ENCODE measurements around the gene MYLK3.

Gene MYLK3

GRCh38 chr16:46709469-46710005 is 38.6 kb downstream of the MYLK3 start:
- Histone ChIP-seq H3K9me3 (no peaks in the 10 kb centered on the region), H3K36me3 (replicated peaks) (no peaks in the 10 kb centered on the region), H3K4me3 (no peak overlapping the region), H3K4me1 (no peaks in the 10 kb centered on the region), H3K27me3 (ENCODE audit: low read depth) (no peaks in the 10 kb centered on the region)
- DNase-seq (ENCODE audit: low spot score in 2 of 2), result no peak
- in situ Hi-C loops (cut with MboI; ENCODE audit: low sequenced_read_pairs), result no loop called here

- no peak for DNase-seq (ENCODE audit: low spot score in 2 of 2)
- H3K4me1 ChIP-seq, result no peaks in the 10 kb centered on the region
- in situ Hi-C loops (cut with MboI; ENCODE audit: low sequenced_read_pairs), result no loop called here
- H3K36me3 ChIP-seq (replicated peaks), result no peaks in the 10 kb centered on the region; the same call in 1 of the 2 replicates
- H3K9me3 ChIP-seq, result no peaks in the 10 kb centered on the region
- H3K27me3 ChIP-seq (ENCODE audit: low read depth), result no peaks in the 10 kb centered on the region
- no peak overlapping the region for H3K4me3 ChIP-seq
These were observed 41.5 kb downstream of the MYLK3 start for GRCh38 chr16:46706642-46707041.

- H3K9me3 ChIP-seq, result no peaks in the 10 kb centered on the region
- peaks cover 32% of the 10 kb centered on the region for H3K36me3 ChIP-seq (replicated peaks)
- no peak for DNase-seq (ENCODE audit: low spot score in 2 of 2)
- H3K4me1 ChIP-seq, result no peaks in the 10 kb centered on the region
- H3K27me3 ChIP-seq (ENCODE audit: low read depth), result no peaks in the 10 kb centered on the region
- no peak overlapping the region for H3K4me3 ChIP-seq
- in situ Hi-C loops (cut with MboI; ENCODE audit: low sequenced_read_pairs), result no loop called here
These were observed 46.1 kb downstream of the MYLK3 start for GRCh38 chr16:46702030-46702429.

- no peak for DNase-seq (ENCODE audit: low spot score in 2 of 2)
- H3K27me3 ChIP-seq (ENCODE audit: low read depth), result no peaks in the 10 kb centered on the region
- H3K9me3 ChIP-seq, result no peaks in the 10 kb centered on the region
- no peaks in the 10 kb centered on the region for H3K4me1 ChIP-seq
- H3K36me3 ChIP-seq (replicated peaks), result peaks cover 36% of the 10 kb centered on the region
- in situ Hi-C loops (cut with MboI; ENCODE audit: low sequenced_read_pairs), result no loop called here
- H3K4me3 ChIP-seq, result no peak overlapping the region
These were observed 46.5 kb downstream of the MYLK3 start for GRCh38 chr16:46701615-46702014.

GRCh38 chr16:46700048-46700447 is 48.1 kb downstream of the MYLK3 start:
- no peaks in the 10 kb centered on the region for H3K27me3 ChIP-seq (ENCODE audit: low read depth)
- DNase-seq (ENCODE audit: low spot score in 2 of 2), result no peak
- H3K4me1 ChIP-seq, result no peaks in the 10 kb centered on the region
- no peaks in the 10 kb centered on the region for H3K9me3 ChIP-seq
- no peak overlapping the region for H3K4me3 ChIP-seq
- peaks cover 52% of the 10 kb centered on the region for H3K36me3 ChIP-seq (replicated peaks)
- in situ Hi-C loops (cut with MboI; ENCODE audit: low sequenced_read_pairs), result no loop called here

- DNase-seq (ENCODE audit: low spot score in 2 of 2), result no peak
- no peak overlapping the region for H3K4me3 ChIP-seq
- no peaks in the 10 kb centered on the region; the same call in 1 of the 2 replicates for H3K4me1 ChIP-seq
- in situ Hi-C loops (cut with MboI; ENCODE audit: low sequenced_read_pairs), result no loop called here
- peaks cover 70% of the 10 kb centered on the region for H3K36me3 ChIP-seq (replicated peaks)
- H3K27me3 ChIP-seq (ENCODE audit: low read depth), result no peaks in the 10 kb centered on the region
- H3K9me3 ChIP-seq, result no peaks in the 10 kb centered on the region
These were observed 51.2 kb downstream of the MYLK3 start for GRCh38 chr16:46696957-46697356.

GRCh38 chr16:46695937-46696336 is 52.2 kb downstream of the MYLK3 start:
- no peak overlapping the region for H3K4me3 ChIP-seq

GRCh38 chr16:46693598-46693997 is 54.5 kb downstream of the MYLK3 start:
- H3K4me1 ChIP-seq, result peaks cover 4% of the 10 kb centered on the region
- DNase-seq (ENCODE audit: low spot score in 2 of 2), result no peak
- H3K36me3 ChIP-seq (replicated peaks), result peaks cover 61% of the 10 kb centered on the region
- no peaks in the 10 kb centered on the region for H3K9me3 ChIP-seq
- H3K4me3 ChIP-seq, result no peak overlapping the region
- in situ Hi-C loops (cut with MboI; ENCODE audit: low sequenced_read_pairs), result no loop called here
- H3K27me3 ChIP-seq (ENCODE audit: low read depth), result no peaks in the 10 kb centered on the region

More at GRCh38 chr16:46695937-46696336, 52.2 kb downstream of the MYLK3 start:
- in situ Hi-C loops (cut with MboI; ENCODE audit: low sequenced_read_pairs), result no loop called here
- H3K4me1 ChIP-seq, result peaks cover 4% of the 10 kb centered on the region
- no peak for DNase-seq (ENCODE audit: low spot score in 2 of 2)
- peaks cover 77% of the 10 kb centered on the region for H3K36me3 ChIP-seq (replicated peaks)
- H3K9me3 ChIP-seq, result no peaks in the 10 kb centered on the region
- H3K27me3 ChIP-seq (ENCODE audit: low read depth), result no peaks in the 10 kb centered on the region

GRCh38 chr16:46691726-46692125 is 56.4 kb downstream of the MYLK3 start:
- H3K4me1 ChIP-seq, result peaks cover 10% of the 10 kb centered on the region
- in situ Hi-C loops (cut with MboI; ENCODE audit: low sequenced_read_pairs), result no loop called here
- no peaks in the 10 kb centered on the region for H3K9me3 ChIP-seq
- H3K27me3 ChIP-seq (ENCODE audit: low read depth), result no peaks in the 10 kb centered on the region
- H3K4me3 ChIP-seq, result peak overlapping the region; percentile 90
- no peak for DNase-seq (ENCODE audit: low spot score in 2 of 2)
- peaks cover 42% of the 10 kb centered on the region for H3K36me3 ChIP-seq (replicated peaks)

GRCh38 chr16:46690281-46691178 is 57.6 kb downstream of the MYLK3 start:
- DNase-seq (ENCODE audit: low spot score in 2 of 2), result peak in 1 of 2 experiments; percentile 34
- Histone ChIP-seq H3K9me3 (no peaks in the 10 kb centered on the region), H3K36me3 (replicated peaks) (peaks cover 30% of the 10 kb centered on the region), H3K4me1 (peaks cover 22% of the 10 kb centered on the region), H3K27me3 (ENCODE audit: low read depth) (no peaks in the 10 kb centered on the region), H3K4me3 (peak overlapping the region; percentile 90)
- in situ Hi-C loops (cut with MboI; ENCODE audit: low sequenced_read_pairs), result no loop called here

GRCh38 chr16:46689365-46690280 is 58.5 kb downstream of the MYLK3 start, which contains the start of gene ORC6:
Gene ORC6, plus strand, starts transcription at chr16:46689659. Its CDS starts 47 bp downstream, at chr16:46689706.
- peak; percentile 91 to 99 for DNase-seq (ENCODE audit: low spot score in 2 of 2)
- Histone ChIP-seq H3K4me1 (peaks cover 30% of the 10 kb centered on the region), H3K36me3 (replicated peaks) (peaks cover 21% of the 10 kb centered on the region), H3K9me3 (no peaks in the 10 kb centered on the region), H3K27me3 (ENCODE audit: low read depth) (no peaks in the 10 kb centered on the region), H3K4me3 (peak within 1 kb of the TSS; percentile 90)
- in situ Hi-C loops (cut with MboI; ENCODE audit: low sequenced_read_pairs), result no loop called here

- Histone ChIP-seq H3K9me3 (no peaks in the 10 kb centered on the region), H3K36me3 (replicated peaks) (peaks cover 20% of the 10 kb centered on the region), H3K4me1 (peaks cover 30% of the 10 kb centered on the region), H3K27me3 (ENCODE audit: low read depth) (no peaks in the 10 kb centered on the region), H3K4me3 (peak within 1 kb of the TSS; percentile 90)
- in situ Hi-C loops (cut with MboI; ENCODE audit: low sequenced_read_pairs), result no loop called here
- DNase-seq (ENCODE audit: low spot score in 2 of 2), result peak; percentile 99
These were observed 59.3 kb downstream of the MYLK3 start, which contains the start of gene VPS35 for GRCh38 chr16:46688654-46689364. Gene VPS35, minus strand, starts transcription at chr16:46689178. Its CDS starts 45 bp downstream, at chr16:46689133.

GRCh38 chr16:46688101-46688653 is 60.0 kb downstream of the MYLK3 start:
- DNase-seq (ENCODE audit: low spot score in 2 of 2), result peak in 1 of 2 experiments; percentile 70
- no peaks in the 10 kb centered on the region for H3K9me3 ChIP-seq
- peak overlapping the region; percentile 90 for H3K4me3 ChIP-seq
- peaks cover 17% of the 10 kb centered on the region for H3K36me3 ChIP-seq (replicated peaks)
- in situ Hi-C loops (cut with MboI; ENCODE audit: low sequenced_read_pairs), result no loop called here
- H3K27me3 ChIP-seq (ENCODE audit: low read depth), result no peaks in the 10 kb centered on the region
- H3K4me1 ChIP-seq, result peaks cover 30% of the 10 kb centered on the region

Measured in HAP-1 (cell line).